ENCODE data around the gene CCR7.

CCR7 gene

GRCh38 chr17:40564883-40565768 lies at the start of gene CCR7:
TSS of gene CCR7 (minus strand) at chr17:40565472. CDS start at chr17:40565409, 63 bp downstream.
- H3K4me3 ChIP-seq (ENCODE audit: low read depth, low read length): peak within 1 kb of the TSS; percentile 64
- no peak for TF ChIP-seq CTCF (IDR thresholded peaks at IDR 0.05; ENCODE audit: insufficient read depth, low read depth, low read length, missing control alignments)
- DNase-seq (ENCODE audit: low read depth): peak; percentile 86

- no peak for TF ChIP-seq CTCF (IDR thresholded peaks at IDR 0.05; ENCODE audit: insufficient read depth, low read depth, low read length, missing control alignments)
- DNase-seq (ENCODE audit: low read depth): no peak
- no peak overlapping the region; the same call in 1 of the 2 replicates for H3K4me3 ChIP-seq (ENCODE audit: low read depth, low read length)
Measured at GRCh38 chr17:40614431-40615067, 49.3 kb upstream of the CCR7 start.

- no peak overlapping the region for H3K4me3 ChIP-seq (ENCODE audit: low read depth, low read length)
- no peak for TF ChIP-seq CTCF (IDR thresholded peaks at IDR 0.05; ENCODE audit: insufficient read depth, low read depth, low read length, missing control alignments)
- no peak for DNase-seq (ENCODE audit: low read depth)
Measured at GRCh38 chr17:40613467-40614154, 48.3 kb upstream of the CCR7 start.

GRCh38 chr17:40612599-40613244 lies 47.5 kb upstream of the CCR7 start:
- no peak for TF ChIP-seq CTCF (IDR thresholded peaks at IDR 0.05; ENCODE audit: insufficient read depth, low read depth, low read length, missing control alignments)

GRCh38 chr17:40611840-40612474 lies 46.7 kb upstream of the CCR7 start:
- TF ChIP-seq CTCF (IDR thresholded peaks at IDR 0.05; ENCODE audit: insufficient read depth, low read depth, low read length, missing control alignments): no peak
- no peak overlapping the region for H3K4me3 ChIP-seq (ENCODE audit: low read depth, low read length)
- DNase-seq (ENCODE audit: low read depth): no peak

More at GRCh38 chr17:40612599-40613244, 47.5 kb upstream of the CCR7 start:
- no peak for DNase-seq (ENCODE audit: low read depth)
- no peak overlapping the region for H3K4me3 ChIP-seq (ENCODE audit: low read depth, low read length)

- DNase-seq (ENCODE audit: low read depth): peak; percentile 42
- H3K4me3 ChIP-seq (ENCODE audit: low read depth, low read length): no peak overlapping the region
- no peak for TF ChIP-seq CTCF (IDR thresholded peaks at IDR 0.05; ENCODE audit: insufficient read depth, low read depth, low read length, missing control alignments)
Measured at GRCh38 chr17:40610359-40610758, 45.1 kb upstream of the CCR7 start.

Measured in GM12865 (cell line).